Sigmoid colon (tissue), 7 donors: ENCODE measurements around the gene NOVA1. TPM values are rescaled to one million over a fixed set of nuclear protein-coding genes. Genes with fewer than 3 reads are reported as not detected.

ENCODE experiments used
- DNase-seq: peaks from one replicate; pipeline ENCODE4 v3.0.0-alpha.2; 2019
- H3K27ac ChIP-seq, 4 donors: fragments of 200-600 bp; sonication (generic); one replicate each; pipeline ENCODE4 v1.5.1; 2016 to 2019; ENCODE audit warnings: mild to moderate bottlenecking in 1 of 4
- H3K27me3 ChIP-seq, 3 donors: fragments of 200-600 bp; sonication (generic); one replicate each; pipeline ENCODE4 v1.5.1; 2019; ENCODE audit warnings: mild to moderate bottlenecking in 1 of 3
- H3K36me3 ChIP-seq, 4 donors: fragments of 200-600 bp; sonication (generic); one replicate each; pipeline ENCODE4 v1.5.1; 2016 to 2019
- H3K4me1 ChIP-seq, 4 donors: fragments of 200-600 bp; sonication (generic); one replicate each; pipeline ENCODE4 v1.5.1; 2017 to 2019
- H3K4me3 ChIP-seq, 4 donors: fragments of 200-600 bp; sonication (generic); one replicate each; pipeline ENCODE4 v1.5.1; 2017 to 2019; ENCODE audit warnings: mild to moderate bottlenecking in 2 of 4, moderate library complexity in 1 of 4
- H3K9me3 ChIP-seq, 4 donors: fragments of 200-600 bp in 3 of 4; sonication (generic) in 3 of 4; one replicate each; pipeline versions ENCODE4 v1.5.1 to v1.6.1; 2013 to 2019
- EP300 ChIP-seq, 4 donors: sonication (generic); formaldehyde crosslinking; IDR thresholded peaks; one replicate each; pipeline ENCODE4 v1.6.1; 2017; ENCODE audit warnings: antibody characterized with exemption in 4 of 4
- POLR2A ChIP-seq, 2 donors: fragments of 450-650 bp; IDR thresholded peaks; one replicate each; pipeline ENCODE4 v1.6.1; 2016; ENCODE audit warnings: antibody characterized with exemption in 2 of 2, mild to moderate bottlenecking in 2 of 2, moderate library complexity in 2 of 2
- POLR2AphosphoS5 ChIP-seq, 4 donors: sonication (generic); formaldehyde crosslinking; IDR thresholded peaks; one replicate each; pipeline ENCODE4 v1.6.1; 2017; ENCODE audit warnings: antibody characterized with exemption in 4 of 4
- WGBS, 2 donors: extraction: QIAGEN DNeasy Blood & Tissue Kit; methylation state at CpG; one replicate each; pipeline ENCODE4 v1.1.7; 2013; 5-methylcytosine and 5-hydroxymethylcytosine counted together
- intact Hi-C: fragments of 100-400 bp; cut with DNase I; formaldehyde crosslinking; loops from one replicate; pipeline ENCODE4 v1.15.1; 2023
- polyA plus RNA-seq, 3 donors: library from polyadenylated mRNA; stranded (reverse); fragments of 200-250 nt; gene quantifications; one replicate each; pipeline ENCODE4 v1.2.3, GENCODE V29; 2013
- total RNA-seq, 4 donors: library from RNA; depleted of rRNA; stranded (reverse); fragments of >200 nt; gene quantifications; one replicate each; pipeline ENCODE4 v1.1.0, GENCODE V29; 2016
- TF ChIP-seq, protein P1 (sequence below), 4 experiments: fragments of 450-650 bp in 3 of 4; fragments of 200-600 bp in 1 of 4; IDR thresholded peaks; one replicate each; pipeline ENCODE4 v1.5.1; 2016 to 2019; ENCODE audit warnings: antibody characterized with exemption in 4 of 4, mild to moderate bottlenecking in 3 of 4, moderate library complexity in 2 of 4
- donor health status: healthy with polysubstance abuse.
- donor health status: Bipolar disorder and iron deficiency.
- donor health status: healthy.

The NOVA1 gene
- total and polyA plus RNA-seq, 7 donors: 0.69 to 32.4 (median 8.7) TPM

DNA sequence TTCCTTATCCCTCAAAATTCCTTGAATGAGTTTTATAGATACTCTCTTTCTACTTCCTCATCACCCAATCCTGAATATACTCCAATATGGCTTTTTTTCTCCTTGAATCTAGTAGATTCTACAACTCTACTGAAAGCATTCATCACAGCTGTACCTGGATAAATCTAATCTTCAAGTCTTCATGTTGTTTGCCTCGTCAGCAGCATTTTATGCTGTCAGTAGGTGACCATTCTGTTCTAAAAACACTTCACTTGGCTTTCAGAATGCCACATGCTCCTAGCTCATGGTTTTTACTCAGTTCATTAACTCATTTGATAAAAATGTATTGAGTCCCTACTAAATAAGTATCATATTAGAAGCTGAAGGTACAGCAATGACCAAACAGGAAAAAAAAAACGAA lies 113.3 kb downstream of the NOVA1 start:
- Histone ChIP-seq H3K27ac (no peak overlapping the region), H3K4me3 (no peak overlapping the region), H3K9me3 (no peaks in the 10 kb centered on the region), H3K4me1 (no peaks in the 10 kb centered on the region), H3K36me3 (no peaks in the 10 kb centered on the region), H3K27me3 (no peaks in the 10 kb centered on the region)
- TF ChIP-seq POLR2A (IDR thresholded peaks at IDR 0.05): no peak
- no peak for TF ChIP-seq EP300 (IDR thresholded peaks at IDR 0.05)
- TF ChIP-seq POLR2AphosphoS5 (IDR thresholded peaks at IDR 0.05): no peak
- TF ChIP-seq, protein P1, sequence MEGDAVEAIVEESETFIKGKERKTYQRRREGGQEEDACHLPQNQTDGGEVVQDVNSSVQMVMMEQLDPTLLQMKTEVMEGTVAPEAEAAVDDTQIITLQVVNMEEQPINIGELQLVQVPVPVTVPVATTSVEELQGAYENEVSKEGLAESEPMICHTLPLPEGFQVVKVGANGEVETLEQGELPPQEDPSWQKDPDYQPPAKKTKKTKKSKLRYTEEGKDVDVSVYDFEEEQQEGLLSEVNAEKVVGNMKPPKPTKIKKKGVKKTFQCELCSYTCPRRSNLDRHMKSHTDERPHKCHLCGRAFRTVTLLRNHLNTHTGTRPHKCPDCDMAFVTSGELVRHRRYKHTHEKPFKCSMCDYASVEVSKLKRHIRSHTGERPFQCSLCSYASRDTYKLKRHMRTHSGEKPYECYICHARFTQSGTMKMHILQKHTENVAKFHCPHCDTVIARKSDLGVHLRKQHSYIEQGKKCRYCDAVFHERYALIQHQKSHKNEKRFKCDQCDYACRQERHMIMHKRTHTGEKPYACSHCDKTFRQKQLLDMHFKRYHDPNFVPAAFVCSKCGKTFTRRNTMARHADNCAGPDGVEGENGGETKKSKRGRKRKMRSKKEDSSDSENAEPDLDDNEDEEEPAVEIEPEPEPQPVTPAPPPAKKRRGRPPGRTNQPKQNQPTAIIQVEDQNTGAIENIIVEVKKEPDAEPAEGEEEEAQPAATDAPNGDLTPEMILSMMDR (IDR thresholded peaks at IDR 0.05): no peak
- intact Hi-C loops: no loop called here
- DNase-seq: no peak
- 88 to 89% methylated on average over 2 of the region's 2 CpGs for WGBS, 2 donors

DNA sequence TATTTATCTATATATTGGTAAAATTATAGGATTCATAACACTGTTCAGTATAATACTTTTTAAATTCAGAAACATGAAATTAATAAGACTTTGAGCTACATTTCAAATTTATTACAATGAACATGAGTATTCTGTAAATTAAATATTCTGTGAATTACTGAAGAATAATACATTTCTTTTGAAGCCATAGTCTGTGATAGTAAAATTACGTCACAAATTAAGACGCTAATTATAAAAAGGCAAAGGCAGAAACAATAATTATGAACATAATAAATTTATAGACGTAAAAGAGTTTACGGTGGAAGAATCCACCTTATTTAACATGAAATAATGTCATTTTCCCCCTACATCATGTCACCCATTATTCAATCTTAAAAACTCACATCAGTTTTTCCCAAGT lies 118.9 kb downstream of the NOVA1 start:
- peaks cover 0 to 5% (median 0%) of the 10 kb centered on the region in 4 donors for H3K4me1 ChIP-seq
- H3K27me3 ChIP-seq: no peaks in the 10 kb centered on the region
- no peaks in the 10 kb centered on the region for H3K9me3 ChIP-seq
- 95 to 97% methylated on average over 4 of the region's 4 CpGs for WGBS, 2 donors
- H3K4me3 ChIP-seq: no peak overlapping the region
- TF ChIP-seq POLR2AphosphoS5 (IDR thresholded peaks at IDR 0.05) (no peak), POLR2A (IDR thresholded peaks at IDR 0.05) (no peak), EP300 (IDR thresholded peaks at IDR 0.05) (no peak)
- TF ChIP-seq, protein P1 (IDR thresholded peaks at IDR 0.05): no peak
- H3K27ac ChIP-seq: no peak overlapping the region
- no peak for DNase-seq
- intact Hi-C loops: no loop called here
- H3K36me3 ChIP-seq: peaks cover 0 to 6% (median 0%) of the 10 kb centered on the region in 4 donors

DNA sequence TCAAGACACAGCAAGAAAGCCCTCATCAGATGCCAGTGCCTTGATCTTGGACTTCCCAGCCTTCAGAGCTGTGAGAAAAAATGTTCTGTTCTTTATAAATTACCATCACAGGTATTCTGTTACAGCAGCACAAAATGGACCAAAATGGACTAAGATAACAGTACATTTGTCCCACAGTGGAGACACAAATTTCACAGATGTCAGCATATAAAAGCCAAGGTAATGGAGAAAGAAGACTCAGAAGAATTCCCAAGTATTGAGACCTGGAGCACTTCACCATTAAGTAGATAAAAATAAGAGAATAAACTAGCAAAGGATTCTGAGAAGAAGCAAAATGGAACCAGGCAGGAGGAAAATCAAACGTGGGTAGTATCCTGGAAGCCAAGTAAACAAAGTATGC lies 131.0 kb downstream of the NOVA1 start:
- H3K27me3 ChIP-seq: no peaks in the 10 kb centered on the region
- no peak for TF ChIP-seq EP300 (IDR thresholded peaks at IDR 0.05)
- no peak for TF ChIP-seq POLR2A (IDR thresholded peaks at IDR 0.05)
- TF ChIP-seq POLR2AphosphoS5 (IDR thresholded peaks at IDR 0.05): no peak
- TF ChIP-seq, protein P1 (IDR thresholded peaks at IDR 0.05): no peak
- no peak overlapping the region for H3K4me3 ChIP-seq
- H3K9me3 ChIP-seq: no peaks in the 10 kb centered on the region
- intact Hi-C loops: no loop called here
- WGBS, 2 donors: 59 to 78% methylated on average over 1 of the region's 1 CpG
- DNase-seq: no peak
- H3K36me3 ChIP-seq: peaks cover 0 to 4% (median 0%) of the 10 kb centered on the region in 4 donors
- H3K27ac ChIP-seq: no peak overlapping the region
- peaks cover 0 to 6% (median 0%) of the 10 kb centered on the region in 4 donors for H3K4me1 ChIP-seq

DNA sequence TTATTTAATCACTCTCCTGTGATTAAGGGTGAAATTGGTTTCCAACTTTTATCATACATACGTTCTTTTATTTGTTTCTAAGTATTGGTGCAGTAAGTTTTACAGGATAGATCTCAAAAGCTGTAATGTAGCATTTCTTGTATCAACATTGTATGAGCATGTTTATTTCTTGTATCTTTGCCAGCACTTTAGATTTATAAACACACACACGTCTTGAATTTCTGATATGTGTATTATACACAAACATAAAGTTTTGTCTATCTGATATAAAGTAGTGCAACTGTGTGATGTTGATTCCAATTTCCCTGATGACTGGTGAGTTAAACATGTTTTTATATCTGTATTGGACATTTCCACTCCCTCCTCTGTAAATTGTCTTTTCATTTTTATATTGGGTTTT lies 134.7 kb downstream of the NOVA1 start:
- no peaks in the 10 kb centered on the region for H3K9me3 ChIP-seq
- no peaks in the 10 kb centered on the region for H3K27me3 ChIP-seq
- no peak overlapping the region for H3K4me3 ChIP-seq
- peaks cover 0 to 4% (median 0%) of the 10 kb centered on the region in 4 donors for H3K36me3 ChIP-seq
- H3K4me1 ChIP-seq: peaks cover 0 to 6% (median 0%) of the 10 kb centered on the region in 4 donors
- no peak overlapping the region for H3K27ac ChIP-seq
- no peak for DNase-seq
- intact Hi-C loops: no loop called here
- no peak for TF ChIP-seq EP300 (IDR thresholded peaks at IDR 0.05)
- TF ChIP-seq, protein P1 (IDR thresholded peaks at IDR 0.05): no peak
- no peak for TF ChIP-seq POLR2AphosphoS5 (IDR thresholded peaks at IDR 0.05)
- no peak for TF ChIP-seq POLR2A (IDR thresholded peaks at IDR 0.05)
- 17 to 54% methylated on average over 2 of the region's 2 CpGs for WGBS, 2 donors

DNA sequence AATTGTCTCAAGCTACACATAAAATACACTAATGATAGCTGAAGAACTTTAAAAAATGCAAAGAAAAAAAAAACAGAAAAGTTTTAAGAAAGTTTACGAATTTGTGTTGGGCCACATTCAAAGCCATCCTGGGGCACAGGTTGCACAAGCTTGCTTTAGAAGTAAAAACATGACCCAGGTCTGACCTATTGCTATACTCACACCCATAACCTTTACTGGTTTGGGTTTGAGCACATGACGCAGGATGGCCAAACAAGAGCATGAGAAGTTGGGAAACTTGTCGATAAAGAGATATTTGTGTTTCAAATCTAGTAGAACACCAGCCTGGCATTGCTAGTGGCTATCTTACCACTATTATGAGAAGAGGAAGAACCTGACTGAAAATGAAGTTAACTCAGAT lies 143.7 kb downstream of the NOVA1 start:
- no peaks in the 10 kb centered on the region for H3K36me3 ChIP-seq
- TF ChIP-seq POLR2A (IDR thresholded peaks at IDR 0.05) (no peak), POLR2AphosphoS5 (IDR thresholded peaks at IDR 0.05) (no peak), EP300 (IDR thresholded peaks at IDR 0.05) (no peak)
- TF ChIP-seq, protein P1 (IDR thresholded peaks at IDR 0.05): no peak
- 85 to 89% methylated on average over 3 of the region's 3 CpGs for WGBS, 2 donors
- intact Hi-C loops: no loop called here
- no peak overlapping the region for H3K4me3 ChIP-seq
- DNase-seq: no peak
- H3K27me3 ChIP-seq: no peaks in the 10 kb centered on the region
- no peaks in the 10 kb centered on the region for H3K9me3 ChIP-seq
- no peaks in the 10 kb centered on the region for H3K4me1 ChIP-seq
- H3K27ac ChIP-seq: no peak overlapping the region
